Measurements from ENCODE around the gene GNAQ. TPM values are rescaled to one million over a fixed set of nuclear protein-coding genes. Genes with fewer than 3 reads are reported as not detected.
"Not testable (repeated sequence)": the region's sequence is repeated elsewhere in the genome, so short reads cannot be mapped to it uniquely, and the experiment has no call there.

The GNAQ gene
- total RNA-seq, 1 experiment from 2014 or later = 29.2 TPM

GRCh38 chr9:77878793-77879192 is 152.8 kb downstream of the GNAQ start:
- DNase-seq (ENCODE audit: low read depth) = not testable (repeated sequence)

GRCh38 chr9:77877976-77878375 is 153.6 kb downstream of the GNAQ start:
- DNase-seq (ENCODE audit: low read depth) = peak; percentile 8

- DNase-seq (ENCODE audit: low read depth) = no peak
Observed at GRCh38 chr9:77876590-77876989, 155.0 kb downstream of the GNAQ start.

- peak; percentile 54 for DNase-seq (ENCODE audit: low read depth)
Observed at GRCh38 chr9:77876091-77876490, 155.5 kb downstream of the GNAQ start.

GRCh38 chr9:77872863-77873262 is 158.7 kb downstream of the GNAQ start:
- DNase-seq (ENCODE audit: low read depth) = no peak

GRCh38 chr9:77872177-77872576 is 159.4 kb downstream of the GNAQ start:
- DNase-seq (ENCODE audit: low read depth) = no peak

- DNase-seq (ENCODE audit: low read depth) = no peak
Observed at GRCh38 chr9:77871483-77871882, 160.1 kb downstream of the GNAQ start.

GRCh38 chr9:77866878-77867277 is 164.7 kb downstream of the GNAQ start:
- DNase-seq (ENCODE audit: low read depth) = no peak

- no peak for DNase-seq (ENCODE audit: low read depth)
Observed at GRCh38 chr9:77865385-77866047, 166.1 kb downstream of the GNAQ start.

GRCh38 chr9:77864211-77864889 is 167.3 kb downstream of the GNAQ start:
- peak; percentile 19 for DNase-seq (ENCODE audit: low read depth)

- DNase-seq (ENCODE audit: low read depth) = not testable (repeated sequence)
Observed at GRCh38 chr9:77863638-77864037, 168.0 kb downstream of the GNAQ start.

GRCh38 chr9:77860953-77861352 is 170.7 kb downstream of the GNAQ start:
- not testable (repeated sequence) for DNase-seq (ENCODE audit: low read depth)

- no peak for DNase-seq (ENCODE audit: low read depth)
Observed at GRCh38 chr9:77857513-77858259, 173.9 kb downstream of the GNAQ start.

- no peak for DNase-seq (ENCODE audit: low read depth)
Observed at GRCh38 chr9:77856615-77857014, 175.0 kb downstream of the GNAQ start.

- no peak for DNase-seq (ENCODE audit: low read depth)
Observed at GRCh38 chr9:77854916-77855311, 176.7 kb downstream of the GNAQ start.

- DNase-seq (ENCODE audit: low read depth) = no peak
Observed at GRCh38 chr9:77854258-77854915, 177.2 kb downstream of the GNAQ start.

GRCh38 chr9:77853716-77854115 is 177.9 kb downstream of the GNAQ start:
- no peak for DNase-seq (ENCODE audit: low read depth)

GRCh38 chr9:77851882-77852595 is 179.6 kb downstream of the GNAQ start:
- no peak for DNase-seq (ENCODE audit: low read depth)

- peak; percentile 88 for DNase-seq (ENCODE audit: low read depth)
Observed at GRCh38 chr9:77848897-77849296, 182.7 kb downstream of the GNAQ start.

GRCh38 chr9:77848404-77848803 is 183.2 kb downstream of the GNAQ start:
- DNase-seq (ENCODE audit: low read depth) = no peak

- no peak for DNase-seq (ENCODE audit: low read depth)
Observed at GRCh38 chr9:77847626-77848025, 184.0 kb downstream of the GNAQ start.

Measured in LHCN-M2 (cell line).